MCF 10A (cell line): ENCODE results near the gene LTB. TPM values are rescaled to one million over a fixed set of nuclear protein-coding genes. Genes with fewer than 3 reads are reported as not detected.

ENCODE experiments used
- BruUV-seq: library from RNA; stranded (reverse); fragments of 400-500 nt; replicated peaks from 2 replicates; lab custom pipeline; 2021; lab: Mats Ljungman, UMichigan
- CTCF ChIA-PET: fragments of 300-600 bp; sonication (Branson Sonifier 250); formaldehyde crosslinking; extraction: SDS; loops from one replicate; lab custom pipeline; 2021; ENCODE audit warnings: antibody characterized with exemption, inconsistent platforms; lab: Yijun Ruan, JAX
- POLR2A ChIA-PET: fragments of 300-600, 350-650 bp; sonication (Branson Sonifier 250); formaldehyde crosslinking; extraction: SDS; loops from one replicate; lab custom pipeline; 2020; ENCODE audit warnings: antibody characterized with exemption, inconsistent platforms; lab: Yijun Ruan, JAX
- DNase-seq: peaks from one replicate; pipeline ENCODE4 v3.0.0-alpha.2; 2018; ENCODE audit not compliant: unreplicated experiment
- H3K27ac Mint-ChIP-seq: one replicate; pipeline ENCODE4 v1.8.0; 2022; ENCODE audit warnings: mild to moderate bottlenecking, low read depth, mixed read lengths; ENCODE audit not compliant: unreplicated experiment
- H3K27me3 Mint-ChIP-seq: one replicate; pipeline ENCODE4 v1.8.0; 2022; ENCODE audit warnings: mixed read lengths; ENCODE audit not compliant: insufficient read depth, unreplicated experiment
- H3K36me3 Mint-ChIP-seq: one replicate; pipeline ENCODE4 v1.8.0; 2022; ENCODE audit warnings: mild to moderate bottlenecking, moderate library complexity, mixed read lengths; ENCODE audit not compliant: insufficient read depth, unreplicated experiment
- H3K4me1 Mint-ChIP-seq: one replicate; pipeline ENCODE4 v1.8.0; 2022; ENCODE audit warnings: mixed read lengths; ENCODE audit not compliant: insufficient read depth, unreplicated experiment
- H3K4me3 Mint-ChIP-seq: one replicate; pipeline ENCODE4 v1.8.0; 2022; ENCODE audit warnings: mild to moderate bottlenecking, moderate library complexity, mixed read lengths; ENCODE audit not compliant: unreplicated experiment
- H3K9me3 Mint-ChIP-seq: one replicate; pipeline ENCODE4 v1.8.0; 2022; ENCODE audit warnings: mixed read lengths; ENCODE audit not compliant: unreplicated experiment
- CTCF ChIP-seq: fragments of 200-600 bp; IDR thresholded peaks from one replicate; pipeline ENCODE4 v1.8.0; 2022; ENCODE audit warnings: antibody characterized with exemption, mild to moderate bottlenecking; ENCODE audit not compliant: unreplicated experiment
- intact Hi-C: fragments of 100-400 bp; cut with micrococcal nuclease; formaldehyde crosslinking; loops from 2 replicates; pipeline ENCODE4 v1.14.1; 2022
- total RNA-seq: library from RNA; stranded (reverse); gene quantifications from 2 replicates; pipeline ENCODE4 v1.2.3, GENCODE V29; 2022

LTB gene
- total RNA-seq, 1 experiment from 2014 or later: 0.37 TPM

- H3K36me3 Mint-ChIP-seq: peaks cover 33% of the 10 kb centered on the region
- no TSS peak for BruUV-seq
- no peaks in the 10 kb centered on the region for H3K27me3 Mint-ChIP-seq
Measured at GRCh38 chr6:31546958-31547726, 35.1 kb downstream of the LTB start, which contains the start of gene NFKBIL1. Gene NFKBIL1 (plus strand): TSS chr6:31547608. CDS start chr6:31547695, 87 bp downstream.

GRCh38 chr6:31546339-31546957 lies 35.8 kb downstream of the LTB start, which contains the start of gene ATP6V1G2:
Gene ATP6V1G2 (minus strand): TSS chr6:31546608. CDS start chr6:31546559, 49 bp downstream.
- peak; percentile 97 for TF ChIP-seq CTCF
- H3K36me3 Mint-ChIP-seq: peaks cover 29% of the 10 kb centered on the region
- intact Hi-C loops: loop anchor here (1.0 to 10.0 kb wide), 5 partner anchors 36 to 228 kb away; partner anchors contain the start of genes BAG6, LTB and VWA7
- no peaks in the 10 kb centered on the region for H3K27me3 Mint-ChIP-seq
- H3K9me3 Mint-ChIP-seq: no peaks in the 10 kb centered on the region
- H3K4me3 Mint-ChIP-seq: peak within 1 kb of the TSS; percentile 75
- peak; percentile 94 for DNase-seq
- BruUV-seq: no TSS peak
- ChIA-PET CTCF (interaction anchor here (0.5 to 7.6 kb wide), 19 partner anchors 11 to 270 kb away, joined by 3 to 160 read pairs (median 3); partner anchors contain the start of gene MICB), POLR2A (interaction anchor here (0.6 to 3.1 kb wide), 16 partner anchors 10 to 1307 kb away, joined by 3 to 18 read pairs (median 4); partner anchors contain the start of genes BAG6, C6orf47 and HSPA1B)
- peaks cover 18% of the 10 kb centered on the region for H3K4me1 Mint-ChIP-seq
- peak within 1 kb of the TSS; percentile 57 for H3K27ac Mint-ChIP-seq

More at GRCh38 chr6:31546958-31547726, 35.1 kb downstream of the LTB start, which contains the start of gene NFKBIL1:
- Mint-ChIP-seq H3K9me3 (no peaks in the 10 kb centered on the region), H3K27ac (peak within 1 kb of the TSS; percentile 57), H3K4me1 (peaks cover 18% of the 10 kb centered on the region), H3K4me3 (peak within 1 kb of the TSS; percentile 75)
- intact Hi-C loops: loop anchor here (1.0 to 10.0 kb wide), 5 partner anchors 35 to 228 kb away; partner anchors contain the start of genes BAG6, LTB and VWA7
- DNase-seq: peak; percentile 96
- ChIA-PET POLR2A (interaction anchor here (0.6 to 3.1 kb wide), 27 partner anchors 9 to 1772 kb away, joined by 3 to 18 read pairs (median 3); partner anchors contain the start of genes BAG6, C6orf47 and HSPA1B), CTCF (interaction anchor here (0.6 to 7.6 kb wide), 13 partner anchors 13 to 656 kb away, joined by 3 to 160 read pairs (median 4); partner anchors contain the start of gene MICB)
- no peak for TF ChIP-seq CTCF

GRCh38 chr6:31545291-31545690 lies 36.9 kb downstream of the LTB start:
- H3K4me3 Mint-ChIP-seq: peak overlapping the region; percentile 75
- peaks cover 28% of the 10 kb centered on the region for H3K36me3 Mint-ChIP-seq
- BruUV-seq: no TSS peak

More at GRCh38 chr6:31545291-31545690, 36.9 kb downstream of the LTB start:
- Mint-ChIP-seq H3K9me3 (no peaks in the 10 kb centered on the region), H3K27me3 (no peaks in the 10 kb centered on the region), H3K4me1 (peaks cover 19% of the 10 kb centered on the region), H3K27ac (peak overlapping the region; percentile 20)
- no peak for TF ChIP-seq CTCF
- ChIA-PET POLR2A (interaction anchor here (1.0 to 3.1 kb wide), 2 partner anchors 39 to 116 kb away, joined by 3 to 12 read pairs; partner anchors contain the start of gene C6orf47), CTCF (interaction anchor here (0.6 to 7.6 kb wide), 4 partner anchors 48 to 406 kb away, joined by 3 to 160 read pairs (median 6); partner anchors contain the start of gene MICB)
- DNase-seq: no peak
- intact Hi-C loops: loop anchor here (5.0 to 10.0 kb wide), 2 partner anchors 37 to 230 kb away; partner anchors contain the start of genes LTB and VWA7
